Neuronal stem cell (in vitro differentiated cells): Measurements from ENCODE around the gene DTNBP1.
A peak's percentile ranks its signal among the peaks of the same experiment; 100 is the strongest.

Source experiments
- DNase-seq: peaks from one replicate; pipeline ENCODE4 v3.0.0-alpha.2; 2013; ENCODE audit warnings: low spot score
- H2AFZ ChIP-seq: one replicate; pipeline ENCODE4 v1.6.1; 2013; ENCODE audit warnings: mild to moderate bottlenecking, low read length, inconsistent platforms
- H2AK5ac ChIP-seq: 2 replicates; pipeline ENCODE4 v1.6.1; 2013; ENCODE audit warnings: low read depth, mild to moderate bottlenecking, inconsistent platforms, low read length, moderate library complexity, mixed read lengths
- H2BK120ac ChIP-seq: 2 replicates; pipeline ENCODE4 v1.6.1; 2013; ENCODE audit warnings: low read depth, mild to moderate bottlenecking, inconsistent platforms, low read length, moderate library complexity, mixed read lengths
- H2BK12ac ChIP-seq: one replicate; pipeline ENCODE4 v1.6.1; 2013; ENCODE audit warnings: low read length, inconsistent platforms
- H2BK15ac ChIP-seq: 2 replicates; pipeline ENCODE4 v1.6.1; 2013; ENCODE audit warnings: mild to moderate bottlenecking, low read length, inconsistent platforms, mixed read lengths
- H2BK5ac ChIP-seq: one replicate; pipeline ENCODE4 v1.6.1; 2013; ENCODE audit warnings: inconsistent platforms, mild to moderate bottlenecking, low read length, moderate library complexity
- H3K14ac ChIP-seq: one replicate; pipeline ENCODE4 v1.6.1; 2013; ENCODE audit warnings: low read length, inconsistent platforms
- H3K18ac ChIP-seq: 2 replicates; pipeline ENCODE4 v1.6.1; 2013; ENCODE audit warnings: low read length, inconsistent platforms
- H3K23ac ChIP-seq: 2 replicates; pipeline ENCODE4 v1.6.1; 2013; ENCODE audit warnings: low read depth, mild to moderate bottlenecking, mixed read lengths, low read length, inconsistent platforms; ENCODE audit not compliant: poor library complexity
- H3K27ac ChIP-seq: replicated peaks from 3 replicates; pipeline ENCODE4 v1.5.1; 2013; ENCODE audit warnings: low read length, inconsistent platforms
- H3K27me3 ChIP-seq, 3 experiments: 2 replicates each; pipeline ENCODE4 v1.6.1; 2013; ENCODE audit warnings: low read length in 3 of 3, mild to moderate bottlenecking in 2 of 3, inconsistent platforms in 1 of 3, low read depth in 1 of 3, mixed read lengths in 1 of 3, moderate library complexity in 1 of 3; ENCODE audit not compliant: control insufficient read depth in 3 of 3, insufficient read depth in 3 of 3
- H3K36me3 ChIP-seq, 2 donors: replicated peaks in 1 of 2; 2 replicates each; pipeline ENCODE4 v1.6.1; 2013; ENCODE audit warnings: low read length in 2 of 2; ENCODE audit not compliant: control insufficient read depth in 2 of 2, insufficient read depth in 2 of 2
- H3K4ac ChIP-seq: 2 replicates; pipeline ENCODE4 v1.6.1; 2013; ENCODE audit warnings: inconsistent platforms, mild to moderate bottlenecking, low read length, moderate library complexity
- H3K4me1 ChIP-seq, 2 donors: 1 replicate in 1 of 2; 2 replicates in 1 of 2; pipeline ENCODE4 v1.6.1; 2013; ENCODE audit warnings: low read length in 2 of 2, low read depth in 1 of 2; ENCODE audit not compliant: control insufficient read depth in 2 of 2, insufficient read depth in 1 of 2
- H3K4me2 ChIP-seq: one replicate; pipeline ENCODE4 v1.6.1; 2013; ENCODE audit warnings: mild to moderate bottlenecking, low read length, inconsistent platforms; ENCODE audit not compliant: insufficient read depth, poor library complexity, severe bottlenecking
- H3K4me3 ChIP-seq, 2 donors: 2 replicates each; pipeline ENCODE4 v1.5.1; 2013; ENCODE audit warnings: low read length in 2 of 2, mild to moderate bottlenecking in 2 of 2, inconsistent platforms in 1 of 2, moderate library complexity in 1 of 2
- H3K79me1 ChIP-seq: one replicate; pipeline ENCODE4 v1.6.1; 2013; ENCODE audit warnings: low read depth, mild to moderate bottlenecking, inconsistent platforms, low read length, moderate library complexity
- H3K9ac ChIP-seq: one replicate; pipeline ENCODE4 v1.6.1; 2013; ENCODE audit warnings: mild to moderate bottlenecking, low read depth, low read length, inconsistent platforms; ENCODE audit not compliant: poor library complexity
- H3K9me3 ChIP-seq, 2 donors: replicated peaks in 1 of 2; 2 replicates each; pipeline versions ENCODE3 to v1.6.1; 2013; ENCODE audit warnings: low read length in 2 of 2, mild to moderate bottlenecking in 2 of 2, inconsistent platforms in 1 of 2, low read depth in 1 of 2, mixed read lengths in 1 of 2, moderate library complexity in 1 of 2; ENCODE audit not compliant: control insufficient read depth in 2 of 2, insufficient read depth in 1 of 2
- H4K8ac ChIP-seq: one replicate; pipeline ENCODE4 v1.6.1; 2013; ENCODE audit warnings: low read depth, mild to moderate bottlenecking, inconsistent platforms, low read length, moderate library complexity
- H4K91ac ChIP-seq: one replicate; pipeline ENCODE4 v1.6.1; 2013; ENCODE audit warnings: low read length, low read depth, mild to moderate bottlenecking, inconsistent platforms; ENCODE audit not compliant: poor library complexity
- WGBS, 2 donors: extraction: QIAGEN DNeasy Blood & Tissue Kit; methylation state at CpG; one replicate each; pipeline ENCODE4 v1.1.7; 2013; ENCODE audit warnings: missing lambda C conversion rate in 2 of 2, mixed read lengths in 1 of 2; ENCODE audit not compliant: insufficient read length in 2 of 2, insufficient replicate concordance in 1 of 2; ENCODE audit errors: extremely low coverage in 2 of 2; 5-methylcytosine and 5-hydroxymethylcytosine counted together

The DTNBP1 gene

DNA sequence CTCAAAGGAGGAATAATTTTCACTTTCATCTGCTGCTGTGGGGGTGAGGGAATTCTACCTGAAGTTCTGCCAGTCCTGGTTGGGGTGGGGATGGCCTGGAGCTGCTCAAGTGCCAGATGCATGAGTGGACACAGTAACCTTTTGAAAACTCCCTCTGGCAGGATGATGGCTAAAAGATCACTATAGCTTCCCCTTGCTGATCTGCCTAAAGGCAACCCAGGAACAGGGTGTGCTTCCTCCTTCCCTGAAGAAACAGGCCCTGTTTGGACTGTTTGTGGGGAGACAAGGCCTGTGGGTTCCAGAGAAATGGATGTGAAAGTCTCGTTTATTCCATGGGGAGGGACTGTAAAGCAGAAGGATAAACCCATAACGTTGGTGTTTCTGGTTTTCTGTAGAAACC, 176.9 kb downstream of the DTNBP1 start:
- no CpG with 5 or more reads among the region's 2 CpGs for WGBS, 2 donors
- H4K91ac ChIP-seq: peak overlapping the region; percentile 13

DNA sequence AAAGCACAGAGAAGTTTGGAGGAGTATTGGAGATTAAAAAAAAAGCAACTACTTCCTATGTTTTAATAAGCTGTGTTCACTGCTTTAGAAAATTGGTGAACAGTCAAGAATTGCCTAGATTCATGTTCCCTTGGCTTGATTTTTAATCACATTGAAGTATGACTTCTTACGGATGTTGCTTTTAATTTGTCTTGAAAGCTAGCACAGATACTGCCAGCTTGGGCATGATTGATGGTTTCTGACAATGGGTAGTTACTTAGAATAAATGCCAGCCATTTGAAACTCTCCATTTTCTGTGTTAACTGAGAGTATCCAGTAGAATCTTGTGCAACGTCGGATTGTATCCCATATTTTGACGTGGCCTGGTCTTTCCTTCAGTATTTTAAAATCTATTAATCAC, 178.0 kb downstream of the DTNBP1 start:
- H3K23ac ChIP-seq: no peak overlapping the region
- H3K4me1 ChIP-seq: peaks cover 0 to 18% of the 10 kb centered on the region in 2 donors
- H2BK5ac ChIP-seq: no peak overlapping the region
- no peak overlapping the region for H3K4me2 ChIP-seq
- H3K9me3 ChIP-seq: no peaks in the 10 kb centered on the region
- no peak overlapping the region for H3K18ac ChIP-seq
- no peak overlapping the region for H3K14ac ChIP-seq
- H3K27ac ChIP-seq: no peak overlapping the region
- no peak overlapping the region for H2BK12ac ChIP-seq
- no peak overlapping the region for H3K9ac ChIP-seq
- no peak overlapping the region for H2BK120ac ChIP-seq
- WGBS, 2 donors: no CpG with 5 or more reads among the region's 4 CpGs
- H2BK15ac ChIP-seq: no peak overlapping the region
- H3K36me3 ChIP-seq: peaks cover 15 to 43% of the 10 kb centered on the region in 2 donors
- no peak overlapping the region for H2AFZ ChIP-seq
- no peak for DNase-seq
- no peak overlapping the region for H3K4ac ChIP-seq
- no peak overlapping the region for H4K8ac ChIP-seq
- H3K27me3 ChIP-seq: no peaks in the 10 kb centered on the region
- H3K4me3 ChIP-seq: no peak overlapping the region
- no peak overlapping the region for H2AK5ac ChIP-seq
- no peaks in the 10 kb centered on the region for H3K79me1 ChIP-seq
- H4K91ac ChIP-seq: no peak overlapping the region

More for the DNA sequence above, 176.9 kb downstream of the DTNBP1 start:
- Histone ChIP-seq H2BK120ac (no peak overlapping the region), H3K4me3 (no peak overlapping the region), H3K18ac (no peak overlapping the region), H3K27me3 (no peaks in the 10 kb centered on the region), H3K23ac (no peak overlapping the region), H3K4me2 (no peak overlapping the region), H4K8ac (no peak overlapping the region), H2BK12ac (no peak overlapping the region), H3K9me3 (no peaks in the 10 kb centered on the region), H2AK5ac (no peak overlapping the region), H3K36me3 (peaks cover 15 to 43% of the 10 kb centered on the region in 2 donors), H3K14ac (no peak overlapping the region), H3K79me1 (no peaks in the 10 kb centered on the region), H3K4ac (no peak overlapping the region), H3K27ac (no peak overlapping the region), H2BK5ac (no peak overlapping the region), H3K4me1 (peaks cover 0 to 10% of the 10 kb centered on the region in 2 donors), H2BK15ac (no peak overlapping the region), H3K9ac (no peak overlapping the region), H2AFZ (no peak overlapping the region)
- DNase-seq: no peak

GRCh38 chr6:15484140-15484539, 178.7 kb downstream of the DTNBP1 start:
- Histone ChIP-seq H2AFZ (no peak overlapping the region), H2AK5ac (no peak overlapping the region), H2BK12ac (no peak overlapping the region), H4K8ac (no peak overlapping the region), H3K4me3 (no peak overlapping the region), H3K79me1 (no peaks in the 10 kb centered on the region), H3K4ac (no peak overlapping the region), H3K4me1 (peaks cover 0 to 20% of the 10 kb centered on the region in 2 donors), H3K14ac (no peak overlapping the region), H2BK120ac (no peak overlapping the region), H3K27ac (no peak overlapping the region), H3K18ac (no peak overlapping the region), H3K23ac (no peak overlapping the region), H2BK5ac (no peak overlapping the region), H3K9ac (no peak overlapping the region), H3K4me2 (no peak overlapping the region), H2BK15ac (no peak overlapping the region), H3K27me3 (no peaks in the 10 kb centered on the region), H4K91ac (no peak overlapping the region), H3K9me3 (no peaks in the 10 kb centered on the region), H3K36me3 (peaks cover 12 to 36% of the 10 kb centered on the region in 2 donors)
- DNase-seq: no peak
- WGBS, 2 donors: no CpG with 5 or more reads among the region's 3 CpGs

GRCh38 chr6:15483060-15483459, 179.8 kb downstream of the DTNBP1 start:
- no peak overlapping the region for H4K91ac ChIP-seq
- H3K9me3 ChIP-seq: no peaks in the 10 kb centered on the region
- H3K4me2 ChIP-seq: no peak overlapping the region
- no peak overlapping the region for H4K8ac ChIP-seq
- H3K4me1 ChIP-seq: peaks cover 0 to 20% of the 10 kb centered on the region in 2 donors
- no peak overlapping the region for H3K23ac ChIP-seq
- no peak overlapping the region for H2AK5ac ChIP-seq
- no peaks in the 10 kb centered on the region for H3K27me3 ChIP-seq
- H2BK15ac ChIP-seq: no peak overlapping the region
- H3K9ac ChIP-seq: no peak overlapping the region
- H2BK5ac ChIP-seq: no peak overlapping the region
- no peak overlapping the region for H2BK12ac ChIP-seq
- no peak overlapping the region for H3K4ac ChIP-seq
- H3K27ac ChIP-seq: no peak overlapping the region
- no peak for DNase-seq
- H3K79me1 ChIP-seq: no peaks in the 10 kb centered on the region
- H2BK120ac ChIP-seq: no peak overlapping the region
- H2AFZ ChIP-seq: no peak overlapping the region
- H3K18ac ChIP-seq: no peak overlapping the region
- no CpG with 5 or more reads among the region's 1 CpG for WGBS, 2 donors
- no peak overlapping the region for H3K14ac ChIP-seq
- peaks cover 7 to 29% of the 10 kb centered on the region in 2 donors for H3K36me3 ChIP-seq
- H3K4me3 ChIP-seq: no peak overlapping the region
